Stimulated activated CD4-positive, alpha-beta T cell treated with anti-CD3 and anti-CD28 coated beads, TNF-alpha, amount 100 ng/mL, for 1 hour (primary cell): Measurements from ENCODE around the gene UFSP2.

Source experiments
- DNase-seq, 3 donors: peaks; one replicate each; pipeline ENCODE4 v3.0.0-alpha.2; 2020; ENCODE audit warnings: low read depth in 3 of 3, low spot score in 1 of 3

Gene UFSP2

DNA sequence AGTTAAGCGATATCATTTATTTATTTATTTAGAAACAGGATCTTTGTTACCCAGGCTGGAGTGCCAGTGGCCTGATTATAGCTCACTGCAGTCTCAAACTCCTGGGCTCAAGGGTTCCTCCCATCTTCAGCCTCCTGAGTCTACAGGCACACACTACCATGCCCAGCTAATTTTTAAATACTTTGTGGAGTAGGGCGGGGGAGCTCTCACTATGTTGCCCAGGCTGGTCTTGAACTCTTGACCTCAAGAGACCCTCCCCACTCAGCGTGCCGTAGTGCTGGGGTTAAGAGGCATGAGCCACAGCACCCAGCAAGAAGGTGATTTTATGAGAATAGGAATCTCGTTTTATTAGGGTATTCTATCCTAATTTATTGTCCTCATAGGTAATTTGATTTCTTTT is 3.9 kb upstream of the UFSP2 start:
- no peak for DNase-seq

DNA sequence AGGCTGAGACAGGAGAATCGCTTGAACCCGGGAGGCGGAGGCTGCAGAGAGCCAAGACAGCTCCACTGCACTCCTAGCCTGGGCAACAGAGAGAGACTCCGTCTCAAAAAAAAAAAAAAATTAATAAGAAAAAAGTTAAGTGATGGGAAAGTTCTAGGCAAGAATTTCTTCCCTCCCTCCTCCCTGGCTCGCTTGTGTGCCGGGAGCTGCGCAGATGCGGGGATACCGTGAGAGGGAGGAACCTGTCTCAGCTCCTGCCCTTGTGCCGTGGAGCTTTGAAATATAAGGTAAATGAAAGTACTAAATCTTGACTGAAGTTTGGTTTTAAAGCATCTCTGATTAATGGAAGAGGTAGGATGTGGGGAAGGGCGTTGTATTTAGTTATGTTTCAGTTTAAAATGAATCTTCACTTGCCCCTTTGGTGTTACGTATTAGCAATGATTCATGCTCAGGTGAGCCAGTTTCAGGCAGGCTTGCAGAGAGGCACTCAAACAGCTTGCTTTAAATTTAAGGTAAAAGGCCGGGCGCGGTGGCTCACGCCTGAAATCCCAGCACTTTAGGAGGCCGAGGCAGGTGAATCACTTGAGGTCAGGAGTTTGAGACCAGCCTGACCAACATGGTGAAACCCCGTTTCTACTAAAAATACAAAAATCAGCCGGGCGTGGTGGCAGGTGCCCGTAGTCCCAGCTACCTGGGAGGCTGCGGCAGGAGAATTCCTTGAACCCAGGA is 1.4 kb upstream of the UFSP2 start:
- DNase-seq: no peak

DNA sequence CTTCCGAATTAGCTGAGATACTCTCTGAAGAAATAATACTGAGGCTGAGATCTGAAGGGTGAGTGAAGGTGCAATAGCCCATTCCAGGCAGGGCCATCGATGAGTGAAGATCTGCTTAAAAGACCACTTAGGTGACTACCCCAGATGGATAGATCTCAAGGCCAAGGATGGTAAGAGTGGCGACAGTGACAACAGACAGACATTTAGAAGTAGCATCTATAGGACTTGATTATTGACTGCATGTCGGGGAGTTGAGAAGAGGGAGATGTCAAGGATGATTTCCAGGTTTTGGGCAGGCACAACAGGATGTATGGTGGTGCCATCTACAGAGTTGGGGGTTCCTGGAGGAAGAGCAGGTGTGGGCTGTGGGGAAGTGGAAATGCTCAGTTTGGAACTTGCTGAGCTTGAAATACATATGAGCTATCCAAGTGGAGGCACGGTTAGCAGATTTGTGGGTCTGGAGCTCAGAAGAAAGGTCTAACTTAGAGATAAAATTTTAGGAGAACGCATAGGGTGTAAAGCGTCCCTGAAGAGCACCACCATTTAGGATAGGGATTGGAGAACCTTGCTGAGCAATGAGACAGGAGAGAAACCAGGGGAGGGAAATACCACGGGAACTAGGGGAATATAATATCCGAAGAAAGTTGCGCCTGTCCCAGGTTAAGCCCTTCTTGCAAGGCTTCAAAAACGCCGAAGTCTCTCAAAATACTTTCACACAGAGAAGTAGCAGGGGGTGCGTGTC is 688 bp downstream of the UFSP2 start:
- DNase-seq: no peak

DNA sequence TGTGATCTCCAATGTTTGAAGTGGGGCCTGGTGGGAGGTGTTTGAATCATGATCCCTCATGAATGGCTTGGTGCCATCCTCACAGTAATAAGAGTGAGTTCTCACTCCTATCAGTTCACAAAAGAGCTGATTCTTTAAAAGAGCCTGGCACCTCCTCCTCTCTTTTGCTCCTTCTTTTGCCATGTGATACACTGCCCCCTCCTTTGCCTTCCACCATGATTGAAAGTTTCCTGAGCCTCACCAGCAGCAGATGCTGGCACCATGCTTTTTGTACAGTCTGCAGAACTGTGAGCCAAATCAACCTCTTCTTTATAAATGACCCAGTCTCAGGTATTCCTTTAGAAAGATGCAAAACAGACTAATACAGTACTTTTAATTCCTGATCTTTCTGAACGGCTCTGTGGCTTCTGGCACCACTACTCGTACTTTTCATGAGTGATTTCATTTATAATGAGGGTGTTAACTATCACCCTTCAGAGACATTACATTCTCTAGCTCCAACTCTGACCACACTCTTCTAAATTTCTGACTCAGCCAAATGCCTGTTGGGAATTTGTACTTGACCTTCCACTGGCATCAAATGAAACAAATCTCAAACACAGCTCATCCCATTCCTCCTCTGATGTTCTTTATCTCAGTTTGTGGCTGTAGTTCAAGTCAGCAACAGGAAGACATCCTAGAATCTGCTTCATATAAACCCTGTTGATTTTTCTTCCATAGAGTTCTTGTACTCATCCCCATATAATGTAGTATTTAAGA is 4.2 kb downstream of the UFSP2 start:
- DNase-seq: no peak

DNA sequence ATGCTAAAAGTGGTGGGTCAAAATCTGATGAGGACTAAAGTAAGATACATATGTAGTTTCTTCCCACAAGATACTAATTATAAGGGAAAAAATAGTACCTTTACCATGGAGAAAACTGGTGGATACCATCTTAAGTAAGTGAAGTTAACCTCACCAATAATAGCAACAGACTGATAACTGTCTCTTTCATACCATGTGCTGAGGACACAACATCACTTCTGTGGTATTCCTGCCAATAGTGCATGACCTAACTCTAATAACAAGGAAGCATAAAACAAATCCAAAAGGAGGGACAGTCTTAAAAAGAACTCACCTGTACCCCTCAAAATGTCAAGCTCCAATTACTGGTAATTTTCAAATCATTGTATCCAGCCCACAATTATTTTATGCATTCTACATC is 8.8 kb downstream of the UFSP2 start:
- DNase-seq: no peak

DNA sequence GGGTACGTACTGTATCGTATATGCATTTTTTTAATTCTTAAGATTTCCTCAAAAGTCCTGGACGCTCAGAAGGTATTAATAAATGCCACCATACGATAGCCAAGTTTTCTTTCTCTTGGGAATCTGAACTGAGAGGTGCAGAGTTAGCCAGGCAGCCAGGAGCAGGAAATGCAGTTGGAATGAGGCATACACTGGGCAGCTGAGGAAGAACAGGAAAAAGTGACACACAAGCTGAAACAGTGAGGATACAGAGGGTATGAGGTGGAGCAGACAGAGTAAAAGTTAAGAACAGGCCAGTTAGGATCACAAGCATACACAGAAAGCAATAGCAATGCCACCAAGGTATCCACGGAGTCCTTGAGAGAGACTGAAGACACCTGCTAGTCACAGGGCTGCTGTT is 13.4 kb downstream of the UFSP2 start:
- no peak for DNase-seq

DNA sequence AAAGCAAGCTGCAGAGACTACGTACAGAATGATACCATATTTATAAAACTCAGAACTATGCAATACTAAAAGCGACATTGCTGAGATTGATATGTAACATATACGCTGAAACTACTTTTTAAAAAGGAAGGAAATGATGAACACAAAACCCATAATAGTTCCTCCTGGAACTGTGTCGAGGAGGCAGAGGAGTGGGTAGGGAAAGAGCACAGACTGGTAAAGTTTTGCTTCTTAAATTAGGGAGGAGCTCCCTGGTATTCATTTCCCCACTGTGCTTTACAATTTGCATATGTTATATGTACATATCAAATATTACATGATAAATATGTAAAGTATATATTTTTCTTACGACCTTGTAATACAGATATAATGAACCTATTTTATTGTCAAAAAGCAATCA is 13.9 kb downstream of the UFSP2 start:
- no peak for DNase-seq

DNA sequence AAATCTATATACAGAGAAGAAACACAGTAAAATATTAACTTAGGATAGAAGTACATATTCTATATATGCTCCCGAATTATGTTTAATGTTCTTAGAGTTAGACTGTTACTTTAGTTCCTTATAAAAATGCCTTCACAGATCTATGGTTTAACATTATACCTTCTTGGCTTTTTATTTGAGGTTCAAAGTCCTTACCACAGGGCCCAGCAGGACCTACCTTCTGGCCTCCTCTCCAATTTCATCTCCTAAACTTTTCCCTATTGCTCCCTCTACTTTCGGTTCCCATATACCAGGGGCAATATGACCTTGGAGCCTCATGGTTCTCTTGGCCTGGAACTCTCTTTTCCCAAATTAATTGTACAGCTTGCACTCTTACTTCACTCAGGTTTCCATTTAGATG is 17.3 kb downstream of the UFSP2 start:
- DNase-seq: no peak

DNA sequence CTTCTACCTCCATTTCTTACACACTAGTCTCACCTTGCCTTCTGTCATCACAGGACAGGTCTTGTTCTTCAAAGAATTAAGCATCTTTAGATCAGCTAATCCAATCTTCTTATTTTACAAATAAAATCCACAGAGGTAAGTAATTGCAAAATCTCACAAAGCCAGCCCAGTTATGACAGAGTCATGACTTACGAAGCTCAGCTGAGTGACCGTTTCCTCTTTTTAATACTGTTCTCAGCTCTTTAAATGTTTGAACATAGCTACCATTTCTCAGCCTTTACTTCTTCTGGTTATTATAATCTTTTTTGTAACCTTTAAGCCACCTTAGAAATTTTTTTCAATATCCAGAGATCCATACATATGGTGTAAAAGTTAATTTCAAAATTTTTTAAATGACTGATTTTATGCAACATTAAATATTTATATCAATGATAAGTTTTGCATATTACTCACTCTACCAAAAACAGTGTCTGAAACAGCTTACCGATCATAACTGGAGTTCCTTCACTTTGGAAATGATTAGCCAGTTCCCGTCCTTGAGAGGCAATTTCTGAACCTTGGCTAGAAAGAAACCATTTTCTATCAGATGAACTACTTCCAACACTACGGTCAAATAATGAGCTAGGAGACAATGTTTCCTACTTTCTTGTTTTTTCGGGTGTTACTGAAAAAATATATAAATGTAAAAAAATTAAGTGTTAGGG is 20.3 kb downstream of the UFSP2 start:
- DNase-seq: no peak

DNA sequence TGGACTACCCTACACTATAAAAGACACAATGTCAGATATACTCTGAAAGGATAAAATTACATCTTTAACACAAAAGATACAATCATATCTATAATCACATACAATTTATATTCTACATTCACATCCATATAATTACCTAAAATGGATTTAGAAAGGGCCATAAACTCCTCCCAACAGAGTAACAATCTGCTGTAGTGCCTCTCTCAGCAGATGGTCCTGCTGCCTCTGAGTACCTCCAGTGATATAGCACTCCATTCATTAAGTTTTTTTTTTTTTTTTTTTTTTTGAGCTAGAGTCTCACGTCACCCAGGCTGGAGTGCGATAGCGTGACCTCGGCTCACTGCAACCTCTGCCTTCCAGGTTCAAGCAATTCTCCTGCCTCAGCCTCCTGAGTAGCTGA is 21.7 kb downstream of the UFSP2 start:
- DNase-seq: no peak

DNA sequence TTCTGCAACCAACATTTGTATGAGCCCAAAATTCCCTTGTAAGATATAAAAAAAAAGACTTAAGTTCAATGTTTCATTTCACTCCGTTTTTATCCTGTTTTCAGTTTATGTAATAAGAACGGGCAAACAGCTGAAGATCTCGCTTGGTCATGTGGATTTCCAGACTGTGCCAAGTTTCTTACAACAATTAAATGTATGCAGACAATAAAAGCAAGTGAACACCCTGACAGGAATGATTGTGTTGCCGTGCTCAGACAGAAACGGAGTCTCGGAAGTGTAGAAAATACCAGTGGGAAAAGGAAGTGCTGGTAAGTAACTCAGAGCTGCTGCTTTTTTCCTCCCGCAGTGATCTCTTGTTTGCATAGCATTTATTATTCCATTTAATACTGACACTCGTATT is 26.3 kb downstream of the UFSP2 start:
- no peak for DNase-seq

DNA sequence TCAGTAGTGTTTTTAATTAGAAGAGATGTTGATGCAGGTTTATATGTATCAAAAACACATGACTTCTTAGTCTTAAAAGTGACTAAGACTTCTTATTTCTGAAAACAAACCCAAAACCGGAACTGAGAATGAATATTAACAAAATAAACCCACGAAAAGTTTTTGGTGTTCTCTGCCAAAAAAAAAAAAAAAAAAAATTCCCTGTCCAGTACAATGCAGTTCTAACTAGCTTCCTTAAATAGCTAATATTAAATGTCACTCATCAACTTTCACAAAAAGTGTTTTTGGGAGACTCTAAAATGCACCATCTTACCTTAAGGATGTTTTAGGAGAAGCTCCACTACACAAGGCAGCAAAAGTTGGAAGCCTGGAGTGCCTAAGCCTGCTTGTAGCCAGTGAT is 27.1 kb downstream of the UFSP2 start:
- no peak for DNase-seq

DNA sequence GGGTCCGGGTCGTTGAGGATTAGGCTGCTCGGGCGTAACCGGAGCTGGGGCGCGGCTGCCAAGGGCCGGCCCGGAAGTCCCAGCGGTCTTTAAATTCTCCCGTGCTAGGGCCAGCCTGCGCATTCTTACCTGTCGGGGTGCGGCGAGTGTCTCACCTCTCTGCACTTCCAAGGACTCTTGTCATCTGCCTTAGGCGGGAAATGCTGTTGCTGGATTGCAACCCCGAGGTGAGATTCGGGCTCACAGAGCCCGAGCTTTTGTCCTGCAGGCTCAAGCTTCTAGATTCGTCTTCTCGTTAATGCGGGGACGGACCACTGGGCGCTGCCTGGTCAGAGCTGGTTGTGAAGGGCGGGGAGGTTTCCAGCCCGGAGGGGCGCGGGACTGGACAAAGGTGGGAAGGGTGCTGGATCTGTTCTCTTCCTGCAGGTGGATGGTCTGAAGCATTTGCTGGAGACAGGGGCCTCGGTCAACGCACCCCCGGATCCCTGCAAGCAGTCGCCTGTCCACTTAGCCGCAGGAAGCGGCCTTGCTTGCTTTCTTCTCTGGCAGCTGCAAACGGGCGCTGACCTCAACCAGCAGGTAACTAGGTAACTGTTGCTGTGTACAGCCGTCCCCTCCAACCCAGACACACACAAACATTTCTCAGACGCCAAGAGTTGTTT is 28.9 kb downstream of the UFSP2 start, which contains the start of gene ANKRD37:
ANKRD37 (plus strand) TSS at position 118 of the 662 bp plus-strand sequence; CDS start at position 201, 83 bp downstream.
- no peak for DNase-seq

DNA sequence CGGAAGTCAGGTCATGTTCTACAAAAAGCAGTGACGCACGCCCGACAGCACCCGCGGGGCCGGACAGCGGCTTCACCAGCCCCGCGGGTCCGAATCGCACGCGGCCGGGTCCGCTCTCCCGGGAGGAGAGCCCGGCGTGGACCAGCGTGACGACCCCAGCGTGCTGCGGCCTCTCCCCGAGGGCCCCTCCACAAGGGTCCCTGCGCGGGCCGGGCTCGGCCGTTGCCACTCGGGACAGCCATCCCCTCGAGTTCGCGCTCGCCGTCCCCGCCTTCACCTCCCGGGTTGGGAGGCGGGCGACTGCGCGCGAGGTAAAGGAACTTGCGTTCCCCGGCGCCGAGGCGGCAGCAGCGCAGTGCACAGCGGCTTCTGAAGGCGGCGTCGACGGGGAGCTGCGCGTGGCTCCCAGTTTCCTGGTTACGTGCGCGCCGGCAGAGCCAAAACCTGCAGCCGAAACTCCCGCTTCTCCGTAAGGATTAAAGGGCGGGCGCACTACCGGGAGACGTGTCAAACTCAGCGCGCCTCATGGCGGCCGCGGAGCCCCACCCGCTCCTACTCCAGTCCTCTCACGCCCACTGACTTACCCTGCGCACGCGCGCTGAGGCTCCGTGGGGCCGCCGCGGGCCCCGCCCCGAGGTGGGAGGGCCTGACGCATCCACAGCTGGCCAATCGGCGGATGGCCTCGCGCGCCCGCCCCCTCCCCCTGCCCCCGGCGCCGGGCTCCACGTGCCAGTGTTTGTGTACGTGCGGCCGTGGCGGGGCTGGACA is 29.6 kb downstream of the UFSP2 start:
- peak; percentile 89 to 98 (median 95) for DNase-seq

DNA sequence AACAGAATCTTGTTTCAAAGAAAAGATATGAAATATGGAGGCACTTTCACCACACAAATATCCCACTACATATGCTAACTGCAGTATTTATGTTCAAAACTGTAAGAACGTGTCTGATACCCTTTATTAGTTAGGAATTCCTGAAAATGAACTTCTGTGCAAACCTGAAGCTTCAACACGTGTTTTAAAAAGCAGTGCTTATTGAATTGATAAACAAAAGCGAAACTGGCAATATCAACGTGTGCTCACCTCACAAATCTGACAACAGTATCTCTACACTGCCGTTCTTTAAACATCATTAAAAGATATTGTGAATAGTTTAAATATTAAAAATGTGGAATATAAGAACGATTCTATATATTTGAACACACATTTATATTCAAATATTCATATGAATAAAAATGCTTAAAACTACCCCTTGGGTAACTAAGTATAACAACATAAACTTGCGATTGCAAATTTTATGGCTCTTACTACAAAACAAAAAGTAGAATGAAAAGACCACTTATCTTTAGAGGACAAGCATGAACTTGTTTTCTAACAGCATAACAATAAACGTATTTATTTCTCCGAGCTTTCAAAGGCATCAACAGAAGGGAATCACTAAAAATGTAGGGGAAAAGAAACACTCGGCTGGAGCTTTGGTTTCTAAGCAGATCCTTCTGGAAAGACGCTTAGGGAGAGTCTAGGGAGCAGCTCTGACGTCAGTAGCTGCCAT is 30.4 kb downstream of the UFSP2 start, which contains the start of gene LRP2BP:
LRP2BP (minus strand) TSS at position 687 of the 718 bp plus-strand sequence. CDS start 17,738 bp downstream, outside the sequence.
- DNase-seq: no peak

DNA sequence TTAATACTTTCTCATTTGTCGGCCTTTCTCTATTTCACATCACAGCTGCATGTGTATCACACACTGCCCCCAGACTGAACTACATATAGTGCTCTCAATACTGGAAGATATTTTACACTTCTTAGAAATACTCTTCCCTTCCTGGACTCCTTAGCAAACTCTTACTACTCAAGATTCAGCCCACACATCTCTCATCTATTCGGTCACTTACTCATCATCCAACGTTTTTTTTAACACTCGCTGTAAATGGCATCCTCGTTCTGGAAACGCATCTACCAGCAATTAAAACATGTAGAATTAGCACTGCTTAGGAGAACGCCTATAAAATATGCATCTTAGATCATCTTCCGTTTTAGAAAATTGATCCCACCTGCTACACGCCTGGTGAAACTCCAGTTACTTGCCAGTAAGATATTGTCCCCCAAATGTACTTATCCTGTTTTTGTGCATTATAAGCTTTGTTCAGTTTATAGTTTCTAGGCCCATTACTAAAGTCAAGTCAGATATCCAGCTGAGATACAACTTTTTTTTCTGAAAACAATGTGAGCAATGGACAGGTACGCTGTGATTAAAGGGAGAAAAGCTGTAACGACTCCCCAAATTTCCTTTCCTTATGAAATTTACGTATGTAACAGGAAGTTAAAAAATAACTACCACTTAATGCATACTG is 31.1 kb downstream of the UFSP2 start:
- no peak for DNase-seq

DNA sequence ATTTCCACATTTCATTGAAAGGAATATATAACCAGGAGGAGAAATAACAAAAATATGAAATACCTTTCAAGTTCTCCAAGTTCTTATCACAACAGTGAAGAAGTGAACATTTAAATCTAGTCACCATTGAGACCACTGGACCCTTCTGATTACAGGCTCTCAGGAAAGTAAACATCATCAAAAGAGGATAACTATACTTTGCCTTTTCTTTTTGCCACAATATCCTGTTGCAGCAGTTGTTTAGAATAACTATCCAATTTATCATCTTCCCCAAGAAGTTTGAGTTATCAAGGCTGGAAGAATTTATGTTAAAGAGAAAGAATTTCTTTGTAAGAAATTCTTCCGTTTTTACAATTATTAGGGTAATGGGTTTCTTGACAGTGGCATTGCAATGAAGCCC is 33.6 kb downstream of the UFSP2 start:
- DNase-seq: no peak

DNA sequence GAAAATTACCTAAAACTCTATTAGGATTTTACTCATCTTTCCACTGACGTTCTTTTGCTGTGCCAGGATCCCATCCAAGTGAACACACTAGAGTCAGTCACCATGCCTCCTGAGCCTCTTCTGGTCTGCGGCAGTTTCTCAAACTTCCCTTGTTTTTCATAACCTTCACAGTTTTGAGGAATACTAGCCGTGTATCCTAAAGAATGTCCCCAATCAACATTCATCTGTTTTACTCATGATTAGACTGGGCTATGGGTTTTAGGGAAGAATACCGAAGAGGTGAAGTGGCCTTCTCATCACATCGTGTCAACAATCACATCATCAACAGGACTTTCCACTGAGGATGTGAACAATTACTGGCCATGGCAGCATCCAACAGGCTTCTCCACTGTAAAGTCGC is 34.8 kb downstream of the UFSP2 start:
- no peak for DNase-seq

DNA sequence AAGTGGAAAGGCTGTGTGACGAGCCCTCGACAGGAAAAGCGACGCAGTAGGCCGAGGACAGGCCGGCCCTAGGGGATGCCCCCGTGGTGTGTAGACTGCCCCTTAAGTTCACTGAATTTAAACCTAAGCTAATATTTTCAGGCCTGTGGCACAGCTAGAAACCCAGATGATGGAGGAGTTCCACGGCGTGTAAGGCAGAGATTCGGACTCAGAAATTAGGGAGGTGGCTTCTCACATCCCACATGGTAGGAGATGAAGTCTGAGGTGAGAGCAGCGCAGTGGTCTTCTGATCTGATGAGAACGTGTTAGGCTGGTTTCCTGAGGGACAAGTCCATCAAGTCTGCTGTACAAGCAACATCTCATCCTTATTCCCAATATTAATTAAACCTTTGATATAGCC is 37.8 kb downstream of the UFSP2 start:
- DNase-seq: no peak
